ENCODE results near the gene TUT7.
"Not testable (repeated sequence)": the region's sequence is repeated elsewhere in the genome, so short reads cannot be mapped to it uniquely, and the experiment has no call there.

TUT7 gene

GRCh38 chr9:86321373-86321772, 32.8 kb downstream of the TUT7 start:
- no peak for TF ChIP-seq CTCF (IDR thresholded peaks at IDR 0.05; ENCODE audit: low read depth, low read length)
- peak; percentile 78 for DNase-seq (ENCODE audit: extremely low read depth, low read depth)

- TF ChIP-seq CTCF (IDR thresholded peaks at IDR 0.05; ENCODE audit: low read depth, low read length) = no peak
- DNase-seq (ENCODE audit: extremely low read depth, low read depth) = no peak
These were observed 36.0 kb downstream of the TUT7 start for GRCh38 chr9:86318187-86318586.

GRCh38 chr9:86315078-86315477, 39.1 kb downstream of the TUT7 start:
- DNase-seq (ENCODE audit: extremely low read depth, low read depth) = no peak
- TF ChIP-seq CTCF (IDR thresholded peaks at IDR 0.05; ENCODE audit: low read depth, low read length) = no peak

- not testable (repeated sequence) for DNase-seq (ENCODE audit: extremely low read depth, low read depth)
These were observed 41.3 kb downstream of the TUT7 start for GRCh38 chr9:86312959-86313358.

- no peak for DNase-seq (ENCODE audit: extremely low read depth, low read depth)
- no peak for TF ChIP-seq CTCF (IDR thresholded peaks at IDR 0.05; ENCODE audit: low read depth, low read length)
These were observed 45.5 kb downstream of the TUT7 start for GRCh38 chr9:86308687-86309086.

- DNase-seq (ENCODE audit: extremely low read depth, low read depth) = no peak
- TF ChIP-seq CTCF (IDR thresholded peaks at IDR 0.05; ENCODE audit: low read depth, low read length) = no peak
These were observed 49.9 kb downstream of the TUT7 start for GRCh38 chr9:86304236-86304730.

- DNase-seq (ENCODE audit: extremely low read depth, low read depth) = no peak
- no peak for TF ChIP-seq CTCF (IDR thresholded peaks at IDR 0.05; ENCODE audit: low read depth, low read length)
These were observed 50.8 kb downstream of the TUT7 start for GRCh38 chr9:86303316-86303975.

GRCh38 chr9:86301686-86302085, 52.5 kb downstream of the TUT7 start:
- no peak for TF ChIP-seq CTCF (IDR thresholded peaks at IDR 0.05; ENCODE audit: low read depth, low read length)
- no peak for DNase-seq (ENCODE audit: extremely low read depth, low read depth)

All from AG09319 (cell line).